GM20431 (cell line): ENCODE measurements around the gene SNX12.

Experiments
- in situ Hi-C: fragments of 300-500 bp; cut with MseI, MboI; formaldehyde crosslinking; loops from one replicate; pipeline ENCODE4 v1.15.0; 2020; ENCODE audit warnings: low sequenced_read_pairs; ENCODE audit not compliant: unreplicated experiment

SNX12 gene

GRCh38 chrX:71068044-71068918, at the start of gene SNX12:
TSS of gene SNX12 (minus strand) at chrX:71068334. CDS start at chrX:71068306, 28 bp downstream.
- in situ Hi-C loops: no loop called here

GRCh38 chrX:71117358-71117757, 49.2 kb upstream of the SNX12 start:
- in situ Hi-C loops: no loop called here

GRCh38 chrX:71111921-71112431, 43.8 kb upstream of the SNX12 start:
- in situ Hi-C loops: no loop called here

- in situ Hi-C loops: no loop called here
These were observed 43.2 kb upstream of the SNX12 start, which contains the start of gene IL2RG for GRCh38 chrX:71111141-71111843. TSS of gene IL2RG (minus strand) at chrX:71111577. CDS start at chrX:71111539, 38 bp downstream.

- in situ Hi-C loops: no loop called here
These were observed 40.9 kb upstream of the SNX12 start for GRCh38 chrX:71109051-71109450.

- in situ Hi-C loops: no loop called here
These were observed 39.7 kb upstream of the SNX12 start for GRCh38 chrX:71107762-71108360.

GRCh38 chrX:71107245-71107644, 39.1 kb upstream of the SNX12 start:
- in situ Hi-C loops: no loop called here

- in situ Hi-C loops: no loop called here
These were observed 38.3 kb upstream of the SNX12 start, which contains the start of gene CXorf65 for GRCh38 chrX:71106427-71106826. TSS of gene CXorf65 (minus strand) at chrX:71106740. CDS start at chrX:71106556, 184 bp downstream.

- in situ Hi-C loops: no loop called here
These were observed 37.5 kb upstream of the SNX12 start for GRCh38 chrX:71105628-71106027.

GRCh38 chrX:71103110-71103983, 35.2 kb upstream of the SNX12 start:
- in situ Hi-C loops: no loop called here

- in situ Hi-C loops: no loop called here
These were observed 34.2 kb upstream of the SNX12 start for GRCh38 chrX:71102292-71102691.

GRCh38 chrX:71100581-71101505, 32.7 kb upstream of the SNX12 start:
- in situ Hi-C loops: no loop called here

- in situ Hi-C loops: no loop called here
These were observed 31.6 kb upstream of the SNX12 start for GRCh38 chrX:71099736-71100135.

- in situ Hi-C loops: no loop called here
These were observed 30.9 kb upstream of the SNX12 start for GRCh38 chrX:71098951-71099506.

- in situ Hi-C loops: no loop called here
These were observed 30.2 kb upstream of the SNX12 start for GRCh38 chrX:71098302-71098701.

GRCh38 chrX:71096760-71097032, 28.6 kb upstream of the SNX12 start:
- in situ Hi-C loops: no loop called here

- in situ Hi-C loops: no loop called here
These were observed 28.0 kb upstream of the SNX12 start for GRCh38 chrX:71095981-71096759.

GRCh38 chrX:71095555-71095980, 27.4 kb upstream of the SNX12 start, which contains the start of gene FOXO4:
TSS of gene FOXO4 (plus strand) at chrX:71095851. CDS start at chrX:71096529, 678 bp downstream.
- in situ Hi-C loops: no loop called here
